GM23248 (cell line): ENCODE data around the gene RALGAPB. TPM values are rescaled to one million over a fixed set of nuclear protein-coding genes. Genes with fewer than 3 reads are reported as not detected.

Experiments
- DNase-seq: peaks from one replicate; pipeline ENCODE4 v3.0.0-alpha.2; 2015
- H2AFZ ChIP-seq: fragments of 200-600 bp; sonication (generic); 2 replicates; pipeline ENCODE4 v1.6.1; 2016; ENCODE audit warnings: antibody characterized with exemption
- H3F3A ChIP-seq: fragments of 200-600 bp; sonication (generic); 2 replicates; pipeline ENCODE4 v1.6.1; 2016; ENCODE audit warnings: mild to moderate bottlenecking, antibody characterized with exemption, mixed run types; ENCODE audit not compliant: insufficient read depth
- H3K27ac ChIP-seq: fragments of 200-600 bp; sonication (generic); 2 replicates; pipeline ENCODE4 v1.5.1; 2016; ENCODE audit warnings: mild to moderate bottlenecking
- H3K27me3 ChIP-seq: fragments of 200-600 bp; sonication (generic); replicated peaks from 2 replicates; pipeline ENCODE4 v1.6.1; 2016; ENCODE audit warnings: mild to moderate bottlenecking; ENCODE audit not compliant: insufficient read depth
- H3K36me3 ChIP-seq: fragments of 200-600 bp; sonication (generic); 2 replicates; pipeline ENCODE4 v1.6.1; 2016; ENCODE audit warnings: low read depth, mild to moderate bottlenecking
- H3K4me1 ChIP-seq: fragments of 200-600 bp; sonication (generic); 2 replicates; pipeline ENCODE4 v1.6.1; 2016; ENCODE audit warnings: mild to moderate bottlenecking; ENCODE audit not compliant: insufficient read depth
- H3K4me2 ChIP-seq: fragments of 200-600 bp; sonication (generic); one replicate; pipeline ENCODE4 v1.6.1; 2016; ENCODE audit warnings: mild to moderate bottlenecking; ENCODE audit not compliant: unreplicated experiment
- H3K4me3 ChIP-seq: fragments of 200-600 bp; sonication (generic); 2 replicates; pipeline ENCODE4 v1.5.1; 2016; ENCODE audit warnings: mild to moderate bottlenecking
- H3K79me2 ChIP-seq: fragments of 200-600 bp; sonication (generic); 2 replicates; pipeline ENCODE4 v1.6.1; 2016; ENCODE audit warnings: mild to moderate bottlenecking; ENCODE audit not compliant: insufficient read depth
- H3K9ac ChIP-seq: fragments of 200-600 bp; sonication (generic); 2 replicates; pipeline ENCODE4 v1.6.1; 2016; ENCODE audit warnings: mild to moderate bottlenecking
- H3K9me2 ChIP-seq: fragments of 200-600 bp; sonication (generic); 2 replicates; pipeline ENCODE4 v1.6.1; 2016; ENCODE audit warnings: mixed run types, mild to moderate bottlenecking, moderate library complexity; ENCODE audit not compliant: insufficient read depth
- H3K9me3 ChIP-seq: fragments of 200-600 bp; sonication (generic); one replicate; pipeline ENCODE4 v1.6.1; 2017; ENCODE audit warnings: low read depth
- H4K20me1 ChIP-seq: fragments of 200-600 bp; sonication (generic); 2 replicates; pipeline ENCODE4 v1.6.0; 2016; ENCODE audit not compliant: insufficient read depth
- EZH2 ChIP-seq: fragments of 200-600 bp; sonication (generic); IDR thresholded peaks from 2 replicates; pipeline ENCODE4 v1.6.1; 2018; ENCODE audit warnings: antibody characterized with exemption, mild to moderate bottlenecking; ENCODE audit not compliant: insufficient read depth, poor library complexity, severe bottlenecking
- EZH2phosphoT487 ChIP-seq: fragments of 200-600 bp; sonication (generic); IDR thresholded peaks from 2 replicates; pipeline ENCODE4 v1.6.1; 2018; ENCODE audit warnings: antibody characterized with exemption, moderate library complexity, mild to moderate bottlenecking, low read depth; ENCODE audit not compliant: insufficient read depth
- WGBS, 2 experiments: methylation state at CpG; one replicate each; pipeline ENCODE4 v1.1.6; 2015 to 2017; ENCODE audit warnings: low lambda C conversion rate in 2 of 2, low coverage in 1 of 2; ENCODE audit errors: missing lambda C conversion rate in 2 of 2; 5-methylcytosine and 5-hydroxymethylcytosine counted together
- in situ Hi-C: fragments of 300-500 bp; cut with MboI; formaldehyde crosslinking; loops from 2 replicates; pipeline ENCODE4 v1.15.0; 2020
- polyA plus RNA-seq: library from polyadenylated mRNA; unstranded; fragments of >200 nt; fragmentation: Nextera tagmentation; extraction: Ambion mirVana; gene quantifications from 2 replicates; pipeline ENCODE4 v1.2.1, GENCODE V29; 2016
- total RNA-seq: library from RNA; depleted of rRNA; stranded (reverse); fragments of >200 nt; shearing (Covaris generic); gene quantifications from 2 replicates; pipeline ENCODE4 v1.2.3, GENCODE V29; 2014; rRNA removed

RALGAPB gene
- total RNA-seq = 20.2 and 25.8 TPM in 2 replicates
- 8.1 and 9.8 TPM in 2 replicates for polyA plus RNA-seq

- H3K27me3 ChIP-seq = no peaks in the 10 kb centered on the region
- no peaks in the 10 kb centered on the region for H3K9me2 ChIP-seq
- H3K27ac ChIP-seq = peak within 1 kb of the TSS; percentile 64
- H2AFZ ChIP-seq = peak within 1 kb of the TSS; percentile 96
- H3K79me2 ChIP-seq = peaks cover 49% of the 10 kb centered on the region
- TF ChIP-seq EZH2phosphoT487 = no peak
- TF ChIP-seq EZH2 = no peak
- no peaks in the 10 kb centered on the region for H3K36me3 ChIP-seq
- peaks cover 8% of the 10 kb centered on the region for H3F3A ChIP-seq
- peak; percentile 99 for DNase-seq
- in situ Hi-C loops = no loop called here
- 1 to 2% methylated on average over 48 to 62 of the region's 81 CpGs for WGBS, 2 experiments
- peak within 1 kb of the TSS; percentile 93 for H3K4me3 ChIP-seq
- H3K9ac ChIP-seq = peak within 1 kb of the TSS; percentile 88
- H3K4me2 ChIP-seq = peak within 1 kb of the TSS; percentile 83
- no peaks in the 10 kb centered on the region for H3K9me3 ChIP-seq
- peaks cover 12% of the 10 kb centered on the region for H3K4me1 ChIP-seq
- H4K20me1 ChIP-seq = peaks cover 14% of the 10 kb centered on the region
Observed at GRCh38 chr20:38472513-38473366, at the start of gene RALGAPB. TSS of gene RALGAPB (plus strand) at chr20:38472843. CDS start at chr20:38488433, 15,590 bp downstream.

- no peak overlapping the region for H3K4me3 ChIP-seq
- peaks cover 25% of the 10 kb centered on the region for H3K4me1 ChIP-seq
- WGBS, 2 experiments = 78% methylated on average over 4 of the region's 4 CpGs
- H4K20me1 ChIP-seq = peaks cover 17% of the 10 kb centered on the region
- no peaks in the 10 kb centered on the region for H3K9me2 ChIP-seq
- H3K27me3 ChIP-seq = no peaks in the 10 kb centered on the region
- TF ChIP-seq EZH2 = no peak
- no peaks in the 10 kb centered on the region for H3K9me3 ChIP-seq
- H3F3A ChIP-seq = peaks cover 43% of the 10 kb centered on the region
- H3K4me2 ChIP-seq = no peak overlapping the region
- in situ Hi-C loops = no loop called here
- no peak overlapping the region for H3K27ac ChIP-seq
- H3K9ac ChIP-seq = no peak overlapping the region
- peaks cover 83% of the 10 kb centered on the region for H3K36me3 ChIP-seq
- no peak overlapping the region for H2AFZ ChIP-seq
- H3K79me2 ChIP-seq = peaks cover 61% of the 10 kb centered on the region
- no peak for DNase-seq
Observed at GRCh38 chr20:38423541-38423940, 49.1 kb upstream of the RALGAPB start.

GRCh38 chr20:38424401-38424800 is 48.2 kb upstream of the RALGAPB start:
- H3K27ac ChIP-seq = no peak overlapping the region
- peaks cover 76% of the 10 kb centered on the region for H3K36me3 ChIP-seq
- H4K20me1 ChIP-seq = peaks cover 17% of the 10 kb centered on the region
- no peaks in the 10 kb centered on the region for H3K9me2 ChIP-seq
- no peak for DNase-seq
- no peak overlapping the region for H3K9ac ChIP-seq
- no peaks in the 10 kb centered on the region for H3K9me3 ChIP-seq
- WGBS, 2 experiments = 87 to 100% methylated on average over 1 of the region's 1 CpG
- no peaks in the 10 kb centered on the region for H3K27me3 ChIP-seq
- no peak overlapping the region for H3K4me3 ChIP-seq
- TF ChIP-seq EZH2phosphoT487 (no peak), EZH2 (no peak)
- H3K4me1 ChIP-seq = peaks cover 25% of the 10 kb centered on the region
- H2AFZ ChIP-seq = no peak overlapping the region
- H3F3A ChIP-seq = peaks cover 46% of the 10 kb centered on the region
- no peak overlapping the region for H3K4me2 ChIP-seq
- in situ Hi-C loops = no loop called here
- peaks cover 70% of the 10 kb centered on the region for H3K79me2 ChIP-seq

DNA sequence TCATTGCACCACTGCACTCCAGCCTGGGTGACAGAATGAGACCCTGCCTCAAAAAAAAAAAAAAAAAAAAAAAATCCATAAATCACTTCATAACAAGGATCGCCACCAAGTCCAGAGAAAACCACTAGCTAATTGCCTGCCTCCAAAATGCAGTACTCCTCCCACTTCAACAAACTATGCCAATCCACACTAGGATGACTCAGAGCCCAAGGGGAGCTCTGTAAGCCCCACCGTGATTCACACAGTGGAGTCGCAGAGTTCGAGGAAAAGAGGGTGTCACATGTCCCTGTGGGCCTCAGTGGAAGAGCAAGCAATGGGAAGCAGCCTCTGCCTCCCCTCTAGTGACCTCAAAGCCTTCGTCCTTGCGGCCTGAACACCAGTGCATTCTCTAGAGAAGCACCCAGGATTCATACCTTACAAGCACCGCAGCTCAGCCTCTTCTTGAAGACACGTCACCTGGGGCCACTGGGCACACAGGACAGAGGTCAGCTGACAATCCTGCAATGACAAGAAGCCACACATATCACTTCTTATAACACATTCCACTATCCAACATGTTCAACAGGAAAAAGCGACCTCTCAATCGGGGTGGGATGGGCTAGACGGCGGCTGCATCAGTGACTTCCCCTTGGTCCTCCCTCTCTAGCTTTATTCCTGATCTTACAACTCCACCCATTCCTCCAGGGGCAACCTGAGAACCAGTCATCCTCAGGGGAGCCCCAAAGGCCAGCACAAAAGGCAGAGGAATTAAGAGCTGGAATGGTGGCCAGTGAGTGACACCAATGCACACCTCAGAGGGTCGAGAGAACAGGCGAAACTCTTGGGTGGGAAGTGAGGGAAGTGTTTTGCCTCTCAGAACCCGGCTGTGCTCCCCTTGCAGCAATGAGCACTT is 46.4 kb upstream of the RALGAPB start:
- no peak overlapping the region for H3K4me3 ChIP-seq
- H3K27me3 ChIP-seq = no peaks in the 10 kb centered on the region
- peaks cover 27% of the 10 kb centered on the region for H3K4me1 ChIP-seq
- peak overlapping the region; percentile 52 for H3K27ac ChIP-seq
- no peaks in the 10 kb centered on the region for H3K9me2 ChIP-seq
- peaks cover 18% of the 10 kb centered on the region for H4K20me1 ChIP-seq
- peak overlapping the region; percentile 32 for H3K4me2 ChIP-seq
- no peaks in the 10 kb centered on the region for H3K9me3 ChIP-seq
- H3K9ac ChIP-seq = peak overlapping the region; percentile 13; the same call in 1 of the 2 replicates
- H2AFZ ChIP-seq = no peak overlapping the region
- DNase-seq = peak; percentile 98
- no peak for TF ChIP-seq EZH2
- no peak for TF ChIP-seq EZH2phosphoT487
- H3K79me2 ChIP-seq = peaks cover 88% of the 10 kb centered on the region
- H3K36me3 ChIP-seq = peaks cover 65% of the 10 kb centered on the region
- H3F3A ChIP-seq = peaks cover 40% of the 10 kb centered on the region
- 41 to 43% methylated on average over 15 of the region's 15 CpGs for WGBS, 2 experiments
- in situ Hi-C loops = no loop called here
